AG04450 (cell line): Measurements from ENCODE around the gene MBD2. TPM values are rescaled to one million over a fixed set of nuclear protein-coding genes. Genes with fewer than 3 reads are reported as not detected.

Source experiments
- CTCF ChIA-PET: fragments of 300-600, 350-600 bp; formaldehyde crosslinking; extraction: SDS; loops from one replicate; lab custom pipeline; 2022; ENCODE audit warnings: antibody characterized with exemption, inconsistent platforms; lab: Charles Lee
- POLR2A ChIA-PET: fragments of 350-600 bp; formaldehyde crosslinking; extraction: SDS; loops from one replicate; lab custom pipeline; 2021; ENCODE audit warnings: antibody characterized with exemption, inconsistent platforms; lab: Yijun Ruan, JAX
- DNase-seq: peaks from one replicate; pipeline ENCODE4 v3.0.0-alpha.2; 2011; ENCODE audit warnings: low read depth, low spot score
- H3K27ac ChIP-seq: one replicate; pipeline ENCODE4 v1.5.1; 2012; ENCODE audit warnings: low read depth, low read length, control low read depth
- H3K27me3 ChIP-seq: one replicate; pipeline ENCODE4 v1.6.0; 2012; ENCODE audit warnings: low read length; ENCODE audit not compliant: control insufficient read depth, insufficient read depth
- H3K4me3 ChIP-seq: 2 replicates; pipeline ENCODE4 v1.5.1; 2011; ENCODE audit warnings: mild to moderate bottlenecking, low read depth, low read length, control low read depth
- H3K9me3 ChIP-seq: 2 replicates; pipeline ENCODE4 v1.5.1; 2012; ENCODE audit warnings: low read length; ENCODE audit not compliant: control insufficient read depth, insufficient read depth
- polyA plus RNA-seq: library from polyadenylated mRNA; depleted of rRNA; stranded (reverse); fragments of >200 nt; gene quantifications from 2 replicates; pipeline ENCODE4 v1.2.3, GENCODE V29; 2011; rRNA removed
- small RNA-seq: library from RNA; depleted of rRNA; stranded (forward); fragments of <200 nt; gene quantifications from one replicate; pipeline ENCODE3, GENCODE V24; 2012; ENCODE audit warnings: low read depth; ENCODE audit not compliant: insufficient read length
- TF ChIP-seq, protein P1 (sequence below): IDR thresholded peaks from 2 replicates; pipeline ENCODE4 v1.5.1; 2011; ENCODE audit warnings: low read depth, low read length, control low read depth, inconsistent platforms

The MBD2 gene
- polyA plus RNA-seq, 1 experiment, result 30.6 TPM

DNA sequence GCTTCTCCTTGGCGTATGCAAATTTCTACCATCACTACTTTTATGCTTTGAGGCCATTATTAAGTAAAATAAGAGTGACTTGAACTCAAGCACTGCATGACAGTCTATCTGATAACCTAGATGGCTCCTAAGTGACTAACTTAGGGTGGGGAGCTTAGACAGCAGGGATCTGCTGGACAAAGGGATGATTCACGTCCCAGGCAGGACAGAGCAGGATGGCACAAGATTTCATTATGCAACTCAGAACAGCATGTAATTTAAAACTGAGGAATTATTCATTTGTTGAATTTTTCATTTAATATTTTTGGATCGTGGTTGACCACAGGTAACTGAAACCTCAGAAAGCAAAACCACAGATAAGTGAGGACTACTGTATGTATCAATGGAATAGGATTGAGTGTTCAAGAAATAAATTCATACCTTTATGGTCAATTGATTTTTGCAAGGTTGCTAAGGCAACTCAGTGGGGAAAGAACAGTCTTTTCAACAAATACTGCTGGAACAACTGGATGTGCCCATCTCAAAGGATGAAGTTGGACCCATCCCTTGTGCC, 115.3 kb downstream of the MBD2 start:
- ChIA-PET CTCF (interaction anchor here (0.6 kb wide), 1 partner anchor 10 kb away, joined by 3 read pairs; no protein-coding TSS in a partner anchor), POLR2A (no interaction called here)
- TF ChIP-seq, protein P1, sequence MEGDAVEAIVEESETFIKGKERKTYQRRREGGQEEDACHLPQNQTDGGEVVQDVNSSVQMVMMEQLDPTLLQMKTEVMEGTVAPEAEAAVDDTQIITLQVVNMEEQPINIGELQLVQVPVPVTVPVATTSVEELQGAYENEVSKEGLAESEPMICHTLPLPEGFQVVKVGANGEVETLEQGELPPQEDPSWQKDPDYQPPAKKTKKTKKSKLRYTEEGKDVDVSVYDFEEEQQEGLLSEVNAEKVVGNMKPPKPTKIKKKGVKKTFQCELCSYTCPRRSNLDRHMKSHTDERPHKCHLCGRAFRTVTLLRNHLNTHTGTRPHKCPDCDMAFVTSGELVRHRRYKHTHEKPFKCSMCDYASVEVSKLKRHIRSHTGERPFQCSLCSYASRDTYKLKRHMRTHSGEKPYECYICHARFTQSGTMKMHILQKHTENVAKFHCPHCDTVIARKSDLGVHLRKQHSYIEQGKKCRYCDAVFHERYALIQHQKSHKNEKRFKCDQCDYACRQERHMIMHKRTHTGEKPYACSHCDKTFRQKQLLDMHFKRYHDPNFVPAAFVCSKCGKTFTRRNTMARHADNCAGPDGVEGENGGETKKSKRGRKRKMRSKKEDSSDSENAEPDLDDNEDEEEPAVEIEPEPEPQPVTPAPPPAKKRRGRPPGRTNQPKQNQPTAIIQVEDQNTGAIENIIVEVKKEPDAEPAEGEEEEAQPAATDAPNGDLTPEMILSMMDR, result no peak
- Histone ChIP-seq H3K27me3 (no peaks in the 10 kb centered on the region), H3K9me3 (no peaks in the 10 kb centered on the region), H3K4me3 (no peak overlapping the region), H3K27ac (no peak overlapping the region)
- no peak for DNase-seq

DNA sequence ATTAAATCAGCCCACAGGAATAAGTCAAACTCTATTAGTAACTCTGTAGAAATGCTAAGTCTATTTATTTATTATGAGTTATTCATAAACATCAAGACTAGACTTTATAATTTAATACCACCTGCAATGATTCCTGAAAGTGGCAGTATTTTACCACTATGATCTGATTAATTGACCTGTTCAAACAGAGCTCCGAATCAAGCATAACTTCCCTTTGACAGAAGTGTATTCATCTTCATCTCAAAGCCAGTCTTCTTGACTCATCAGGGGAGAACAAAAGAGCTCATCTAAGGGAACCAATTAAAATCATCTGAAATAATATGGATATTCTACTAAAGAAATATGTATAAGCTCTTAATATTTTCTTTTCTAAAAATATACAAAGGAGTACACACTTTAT, 122.3 kb downstream of the MBD2 start:
- TF ChIP-seq, protein P1, result no peak
- no peak overlapping the region for H3K27ac ChIP-seq
- no peaks in the 10 kb centered on the region for H3K27me3 ChIP-seq
- ChIA-PET CTCF (interaction anchor here (0.7 to 1.5 kb wide), 3 partner anchors 15 to 535 kb away, joined by 3 to 5 read pairs (median 3); no protein-coding TSS in a partner anchor), POLR2A (no interaction called here)
- no peak overlapping the region for H3K4me3 ChIP-seq
- no peaks in the 10 kb centered on the region for H3K9me3 ChIP-seq
- DNase-seq, result no peak

Small RNA genes within 50 kb of the gene (small RNA-seq; reads per million reads assigned to genes)
- 39.8 reads per million, percentile 84 among the genes with 10 or more reads in this experiment for gene SNORA37

Other genes with a start within 250 kb of the MBD2 start
- 15.4 and 24.6 TPM in 2 replicates for gene POLI, start 44.8 kb upstream of the MBD2 start, polyA plus RNA-seq
- 0.14 TPM in 1 of 2 replicates, not detected in the other for gene STARD6, start 133.2 kb upstream of the MBD2 start, polyA plus RNA-seq
- 2.7 and 3.8 TPM in 2 replicates for gene C18orf54, start 133.2 kb upstream of the MBD2 start, polyA plus RNA-seq